HepG2 (cell line): ENCODE results near the gene BRAT1. TPM values are rescaled to one million over a fixed set of nuclear protein-coding genes. Genes with fewer than 3 reads are reported as not detected.

Source experiments
- ATAC-seq: fragments of 200-7000 bp; cut with Tn5 transposase; 3 replicates; pipeline ENCODE4 v1.9.1; 2020; ENCODE audit warnings: mild to moderate bottlenecking, moderate library complexity
- BruUV-seq: library from RNA; stranded (reverse); fragments of 400-500 nt; replicated peaks from 2 replicates; lab custom pipeline; 2021; lab: Mats Ljungman, UMichigan
- CTCF ChIA-PET: fragments of 300-600 bp; formaldehyde crosslinking; extraction: SDS; loops from one replicate; lab custom pipeline; 2021; ENCODE audit warnings: low total read pairs, inconsistent platforms, low intra/inter-chr PET ratio; lab: Yijun Ruan, JAX
- POLR2A ChIA-PET: fragments of 350-600 bp; sonication (Branson Sonifier 250); formaldehyde crosslinking; loops from one replicate; lab custom pipeline; 2020; ENCODE audit warnings: antibody characterized with exemption, inconsistent platforms; lab: Yijun Ruan, JAX
- DNase-seq: peaks from one replicate; pipeline ENCODE4 v3.0.0-alpha.2; 2015; ENCODE audit warnings: low spot score
- FAIRE-seq: peaks from 3 replicates; lab custom pipeline; 2011; peaks lifted over from hg19 to GRCh38; lab: Jason Lieb, UNC
- H2AFZ ChIP-seq: one replicate; pipeline ENCODE4 v1.6.1; 2011; ENCODE audit warnings: low read length, inconsistent platforms
- H3K27ac ChIP-seq: fragments of 300-600 bp; 3 replicates; pipeline ENCODE4 v1.8.0; 2011; ENCODE audit warnings: mixed run types, mild to moderate bottlenecking, mixed read lengths, low read length, inconsistent platforms; ENCODE audit not compliant: insufficient read depth; ENCODE audit errors: extremely low read length
- H3K27me3 ChIP-seq, 2 experiments: fragments of 200-600 bp in 1 of 2; 2 replicates in 1 of 2; 3 replicates in 1 of 2; pipeline versions ENCODE4 v1.6.0 to v1.8.0; 2011; ENCODE audit warnings: low read length in 2 of 2, mild to moderate bottlenecking in 2 of 2, moderate library complexity in 2 of 2, inconsistent platforms in 1 of 2; ENCODE audit not compliant: insufficient read depth in 2 of 2, control insufficient read depth in 1 of 2
- H3K36me3 ChIP-seq, 2 experiments: fragments of 200-600 bp in 1 of 2; replicated peaks in 1 of 2; 2 replicates in 1 of 2; 3 replicates in 1 of 2; pipeline versions ENCODE4 v1.5.1 to v1.8.0; 2011; ENCODE audit warnings: low read length in 2 of 2, inconsistent platforms in 1 of 2; ENCODE audit not compliant: insufficient read depth in 2 of 2, control insufficient read depth in 1 of 2
- H3K4me1 ChIP-seq: 2 replicates; pipeline ENCODE4 v1.5.1; 2012; ENCODE audit warnings: low read length, inconsistent platforms; ENCODE audit not compliant: insufficient read depth
- H3K4me2 ChIP-seq: 2 replicates; pipeline ENCODE4 v1.6.0; 2011; ENCODE audit warnings: low read depth, low read length, inconsistent platforms
- H3K4me3 ChIP-seq, 3 experiments: fragments of 200-600 bp in 1 of 3; sonication (generic), shearing (Covaris generic) in 1 of 3; replicated peaks in 1 of 3; 2 replicates each; pipeline ENCODE4 v1.5.1; 2011 to 2016; ENCODE audit warnings: low read length in 3 of 3, inconsistent platforms in 2 of 3, low read depth in 2 of 3, mild to moderate bottlenecking in 2 of 3, control low read depth in 1 of 3, mixed read lengths in 1 of 3; ENCODE audit not compliant: insufficient read depth in 1 of 3
- H3K79me2 ChIP-seq: one replicate; pipeline ENCODE4 v1.6.1; 2011; ENCODE audit warnings: low read length, inconsistent platforms; ENCODE audit not compliant: insufficient read depth
- H3K9ac ChIP-seq: 2 replicates; pipeline ENCODE4 v1.6.0; 2011; ENCODE audit warnings: mild to moderate bottlenecking, low read depth, low read length, inconsistent platforms; ENCODE audit not compliant: insufficient read depth
- H3K9me3 ChIP-seq: 2 replicates; pipeline ENCODE4 v1.5.1; 2012; ENCODE audit warnings: mild to moderate bottlenecking, low read length
- H4K20me1 ChIP-seq: 2 replicates; pipeline ENCODE4 v1.6.0; 2011; ENCODE audit warnings: inconsistent platforms, mild to moderate bottlenecking, low read length, moderate library complexity; ENCODE audit not compliant: insufficient read depth
- AGO2 ChIP-seq: fragments of 200-400 bp; formaldehyde crosslinking; optimal IDR thresholded peaks from 2 replicates; pipeline ENCODE3; 2017; ENCODE audit warnings: mild to moderate bottlenecking, low read depth, low read length, moderate library complexity
- JUND ChIP-seq: sonication (generic); formaldehyde crosslinking; IDR thresholded peaks from 2 replicates; pipeline ENCODE4 v1.8.0; 2022; ENCODE audit warnings: mild to moderate bottlenecking, missing genetic modification reagents
- ZBTB38 ChIP-seq: sonication (generic); formaldehyde crosslinking; IDR thresholded peaks from 2 replicates; pipeline ENCODE4 v1.5.1; 2020; ENCODE audit warnings: mild to moderate bottlenecking, missing genetic modification reagents
- WGBS: methylation state at CpG from one replicate; pipeline ENCODE4 v1.1.6; 2017; ENCODE audit warnings: low lambda C conversion rate; 5-methylcytosine and 5-hydroxymethylcytosine counted together
- in situ Hi-C: cut with HindIII; loops from 2 replicates; pipeline ENCODE4 v1.10.0; 2017; ENCODE audit warnings: low pct_unique_long_range_greater_than_20kb; ENCODE audit not compliant: extremely low pct_ligation_motif_present
- intact Hi-C: fragments of 100-400 bp; cut with micrococcal nuclease; formaldehyde crosslinking; loops from one replicate; pipeline ENCODE4 v1.10.0; 2022; ENCODE audit not compliant: unreplicated experiment
- polyA plus RNA-seq, 8 experiments: library from polyadenylated mRNA; depleted of rRNA in 3 of 8; stranded (reverse) in 7 of 8; unstranded in 1 of 8; fragments of >200 nt; fragmentation: Illumina TruSeq in 4 of 8; extraction: Trizol in 4 of 8; gene quantifications; 2 replicates each; pipeline versions ENCODE4 v1.2.1 to v1.2.3, GENCODE V29; 2011 to 2016; ENCODE audit warnings: low read depth in 4 of 8, missing spikeins in 1 of 8, mixed read lengths in 1 of 8; ENCODE audit not compliant: insufficient read depth in 1 of 8
- total RNA-seq, 5 experiments: library from RNA; depleted of rRNA; stranded (reverse); fragments of >200 nt; fragmentation: Illumina TruSeq; extraction: Trizol; gene quantifications; 2 replicates each; pipeline ENCODE4 v1.2.3, GENCODE V29; 2016; ENCODE audit warnings: low read depth in 1 of 5
- TF ChIP-seq, protein P1 (sequence below): sonication (generic); formaldehyde crosslinking; IDR thresholded peaks from 2 replicates; pipeline ENCODE4 v1.4.0; 2020; ENCODE audit warnings: missing genetic modification reagents
- TF ChIP-seq, protein P2 (sequence below): IDR thresholded peaks from 2 replicates; pipeline ENCODE4 v1.6.1; 2016; ENCODE audit warnings: mild to moderate bottlenecking, missing biosample characterization, missing genetic modification reagents

Gene BRAT1
- total and polyA plus RNA-seq, 2 of the 13 experiments (the other 11 are each of a cell fraction or from before 2014, with no cell fraction given): 10.2 to 20.3 TPM

DNA sequence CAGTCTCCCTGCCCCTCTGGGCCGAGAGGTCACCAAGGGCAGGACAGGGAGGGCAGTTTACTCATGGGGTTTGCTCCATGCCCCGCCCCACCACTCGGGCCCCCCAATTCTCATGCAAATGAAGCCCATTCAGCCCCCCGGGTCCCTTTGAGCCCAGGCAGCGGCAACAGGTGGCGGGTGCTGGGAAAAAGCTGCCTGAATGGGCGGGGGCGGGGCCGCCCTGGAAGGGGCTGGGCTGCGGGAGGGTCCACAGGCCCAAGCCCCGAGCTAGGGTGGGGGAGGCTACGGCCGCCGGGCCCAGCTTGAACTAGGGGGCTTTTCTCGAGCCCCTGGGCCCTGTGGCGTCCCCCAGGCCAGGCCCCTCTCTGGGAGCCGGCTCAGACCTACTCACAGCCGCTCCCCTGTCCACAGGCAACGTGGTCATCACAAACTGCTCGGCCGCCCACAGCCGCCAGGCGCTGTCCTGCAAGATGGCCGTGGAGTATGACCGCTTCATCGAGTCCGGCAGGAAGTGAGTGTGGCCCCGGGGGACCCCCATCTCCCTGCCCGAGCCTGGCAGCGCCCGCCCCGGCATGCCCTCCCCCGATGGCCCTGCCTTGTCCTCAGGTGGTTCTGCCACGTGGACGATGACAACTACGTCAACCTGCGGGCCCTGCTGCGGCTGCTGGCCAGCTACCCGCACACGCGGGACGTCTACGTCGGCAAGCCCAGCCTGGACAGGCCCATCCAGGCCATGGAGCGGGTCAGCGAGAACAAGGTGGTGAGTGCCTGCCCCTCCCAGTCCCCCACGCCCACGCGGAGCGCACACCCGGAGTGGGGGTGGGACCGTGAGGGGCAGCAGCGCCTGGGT is 30.3 kb downstream of the BRAT1 start:
- Histone ChIP-seq H3K27ac (no peak overlapping the region), H4K20me1 (no peaks in the 10 kb centered on the region), H3K36me3 (no peaks in the 10 kb centered on the region), H3K9me3 (no peaks in the 10 kb centered on the region), H3K9ac (no peak overlapping the region), H3K79me2 (no peaks in the 10 kb centered on the region), H2AFZ (no peak overlapping the region), H3K4me1 (peaks cover 75% of the 10 kb centered on the region), H3K27me3 (peaks cover 1 to 34% of the 10 kb centered on the region in 2 experiments; a peak in 4 of 5 replicates), H3K4me2 (no peak overlapping the region), H3K4me3 (no peak overlapping the region)
- DNase-seq (no peak), ATAC-seq (no peak), FAIRE-seq (no peak)
- in situ Hi-C loops: no loop called here
- TF ChIP-seq, protein P1, sequence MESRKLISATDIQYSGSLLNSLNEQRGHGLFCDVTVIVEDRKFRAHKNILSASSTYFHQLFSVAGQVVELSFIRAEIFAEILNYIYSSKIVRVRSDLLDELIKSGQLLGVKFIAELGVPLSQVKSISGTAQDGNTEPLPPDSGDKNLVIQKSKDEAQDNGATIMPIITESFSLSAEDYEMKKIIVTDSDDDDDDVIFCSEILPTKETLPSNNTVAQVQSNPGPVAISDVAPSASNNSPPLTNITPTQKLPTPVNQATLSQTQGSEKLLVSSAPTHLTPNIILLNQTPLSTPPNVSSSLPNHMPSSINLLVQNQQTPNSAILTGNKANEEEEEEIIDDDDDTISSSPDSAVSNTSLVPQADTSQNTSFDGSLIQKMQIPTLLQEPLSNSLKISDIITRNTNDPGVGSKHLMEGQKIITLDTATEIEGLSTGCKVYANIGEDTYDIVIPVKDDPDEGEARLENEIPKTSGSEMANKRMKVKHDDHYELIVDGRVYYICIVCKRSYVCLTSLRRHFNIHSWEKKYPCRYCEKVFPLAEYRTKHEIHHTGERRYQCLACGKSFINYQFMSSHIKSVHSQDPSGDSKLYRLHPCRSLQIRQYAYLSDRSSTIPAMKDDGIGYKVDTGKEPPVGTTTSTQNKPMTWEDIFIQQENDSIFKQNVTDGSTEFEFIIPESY: peak; percentile 8; the same call in 1 of the 2 replicates
- TF ChIP-seq AGO2: no peak
- TF ChIP-seq ZBTB38 (CRISPR knock-in tag): peak; percentile 95
- TF ChIP-seq, protein P2, sequence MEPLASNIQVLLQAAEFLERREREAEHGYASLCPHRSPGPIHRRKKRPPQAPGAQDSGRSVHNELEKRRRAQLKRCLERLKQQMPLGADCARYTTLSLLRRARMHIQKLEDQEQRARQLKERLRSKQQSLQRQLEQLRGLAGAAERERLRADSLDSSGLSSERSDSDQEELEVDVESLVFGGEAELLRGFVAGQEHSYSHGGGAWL: 0 out of 2 replicates have a peak, but pooled peaks have one; percentile 28
- TF ChIP-seq JUND: no peak
- CTCF ChIA-PET: no interaction called here
- intact Hi-C loops: loop anchor here (5.0 kb wide), 1 partner anchor 48 kb away; the partner anchor contains the start of gene GRIFIN
- POLR2A ChIA-PET: no interaction called here
- no TSS peak for BruUV-seq
- 91% methylated on average over 15 of the region's 53 CpGs for WGBS
